Panc1 (cell line): Measurements from ENCODE around the gene KDM4F. TPM values are rescaled to one million over a fixed set of nuclear protein-coding genes. Genes with fewer than 3 reads are reported as not detected.

Experiments
- ATAC-seq: fragments of 200-7000 bp; cut with Tn5 transposase; 2 replicates; pipeline ENCODE4 v1.9.1; 2020; ENCODE audit warnings: mild to moderate bottlenecking, moderate library complexity
- BruUV-seq: library from RNA; stranded (reverse); fragments of 400-500 nt; replicated peaks from 2 replicates; lab custom pipeline; 2021; lab: Mats Ljungman, UMichigan
- CTCF ChIA-PET: fragments of 300-600 bp; sonication (Branson Sonifier 250); formaldehyde crosslinking; loops from one replicate; lab custom pipeline; 2022; ENCODE audit warnings: antibody characterized with exemption; lab: Charles Lee
- POLR2A ChIA-PET: fragments of 300-600 bp; sonication (Branson Sonifier 250); formaldehyde crosslinking; loops from one replicate; lab custom pipeline; 2022; ENCODE audit warnings: antibody characterized with exemption; lab: Charles Lee
- DNase-seq: peaks from one replicate; pipeline ENCODE4 v3.0.0-alpha.2; 2010; ENCODE audit warnings: low read depth, low spot score
- H3K27ac ChIP-seq: 2 replicates; pipeline ENCODE4 v1.5.1; 2011; ENCODE audit warnings: mild to moderate bottlenecking, low read length, inconsistent platforms
- H3K27me3 ChIP-seq: fragments of 200-500 bp; sonication (Bioruptor generic); 2 replicates; pipeline ENCODE4 v1.6.0; 2014; ENCODE audit warnings: low read length, inconsistent platforms; ENCODE audit not compliant: control insufficient read depth, insufficient read depth
- H3K36me3 ChIP-seq: fragments of 200-500 bp; sonication (Bioruptor generic); 2 replicates; pipeline ENCODE4 v1.5.1; 2014; ENCODE audit warnings: inconsistent platforms, mild to moderate bottlenecking, low read length, moderate library complexity; ENCODE audit not compliant: control insufficient read depth, insufficient read depth
- H3K4me1 ChIP-seq: 2 replicates; pipeline ENCODE4 v1.5.1; 2011; ENCODE audit warnings: inconsistent platforms, mild to moderate bottlenecking, low read length, moderate library complexity; ENCODE audit not compliant: control insufficient read depth, insufficient read depth
- H3K4me3 ChIP-seq, 2 experiments: 2 replicates each; pipeline ENCODE4 v1.5.1; 2011 to 2012; ENCODE audit warnings: low read depth in 2 of 2, low read length in 2 of 2, mild to moderate bottlenecking in 2 of 2, inconsistent platforms in 1 of 2, moderate library complexity in 1 of 2
- H3K9me3 ChIP-seq: fragments of 200-500 bp; sonication (Bioruptor generic); 2 replicates; pipeline ENCODE4 v1.5.1; 2014; ENCODE audit warnings: low read depth, mild to moderate bottlenecking, inconsistent platforms, low read length, moderate library complexity; ENCODE audit not compliant: control insufficient read depth, insufficient read depth
- POLR2AphosphoS5 ChIP-seq: IDR thresholded peaks from 2 replicates; pipeline ENCODE4 v1.6.1; 2012; ENCODE audit warnings: mild to moderate bottlenecking, low read depth, low read length, moderate library complexity
- SIN3A ChIP-seq: IDR thresholded peaks from 2 replicates; pipeline ENCODE4 v1.6.1; 2012; ENCODE audit warnings: low read depth, mild to moderate bottlenecking, low read length, moderate library complexity, borderline replicate concordance; ENCODE audit not compliant: insufficient read depth
- TCF7L2 ChIP-seq: IDR thresholded peaks from 2 replicates; pipeline ENCODE4 v1.6.1; 2011; ENCODE audit warnings: mild to moderate bottlenecking, low read depth, low read length, inconsistent platforms
- in situ Hi-C: cut with HindIII; loops from 2 replicates; pipeline ENCODE4 v1.10.0; 2016; ENCODE audit warnings: low sequenced_read_pairs, low pct_unique_long_range_greater_than_20kb
- intact Hi-C: fragments of 100-400 bp; cut with micrococcal nuclease; formaldehyde crosslinking; loops from one replicate; pipeline ENCODE4 v1.10.0; 2022; ENCODE audit not compliant: unreplicated experiment
- total RNA-seq: library from RNA; stranded (reverse); gene quantifications from one replicate; pipeline ENCODE4 v1.2.1, GENCODE V29; 2021; ENCODE audit not compliant: unreplicated experiment
- TF ChIP-seq, protein P1 (sequence below), 2 experiments: IDR thresholded peaks; 2 replicates each; pipeline ENCODE4 v1.6.1; 2011 to 2012; ENCODE audit warnings: low read depth in 2 of 2, control low read depth in 1 of 2, low read length in 1 of 2, mild to moderate bottlenecking in 1 of 2, moderate library complexity in 1 of 2; ENCODE audit not compliant: insufficient read depth in 1 of 2
- TF ChIP-seq, protein P2 (sequence below): fragments of 450-650 bp; IDR thresholded peaks from 2 replicates; pipeline ENCODE4 v1.5.1; 2017; ENCODE audit warnings: mild to moderate bottlenecking

KDM4F gene
- total RNA-seq, 1 experiment from 2014 or later: not detected

DNA sequence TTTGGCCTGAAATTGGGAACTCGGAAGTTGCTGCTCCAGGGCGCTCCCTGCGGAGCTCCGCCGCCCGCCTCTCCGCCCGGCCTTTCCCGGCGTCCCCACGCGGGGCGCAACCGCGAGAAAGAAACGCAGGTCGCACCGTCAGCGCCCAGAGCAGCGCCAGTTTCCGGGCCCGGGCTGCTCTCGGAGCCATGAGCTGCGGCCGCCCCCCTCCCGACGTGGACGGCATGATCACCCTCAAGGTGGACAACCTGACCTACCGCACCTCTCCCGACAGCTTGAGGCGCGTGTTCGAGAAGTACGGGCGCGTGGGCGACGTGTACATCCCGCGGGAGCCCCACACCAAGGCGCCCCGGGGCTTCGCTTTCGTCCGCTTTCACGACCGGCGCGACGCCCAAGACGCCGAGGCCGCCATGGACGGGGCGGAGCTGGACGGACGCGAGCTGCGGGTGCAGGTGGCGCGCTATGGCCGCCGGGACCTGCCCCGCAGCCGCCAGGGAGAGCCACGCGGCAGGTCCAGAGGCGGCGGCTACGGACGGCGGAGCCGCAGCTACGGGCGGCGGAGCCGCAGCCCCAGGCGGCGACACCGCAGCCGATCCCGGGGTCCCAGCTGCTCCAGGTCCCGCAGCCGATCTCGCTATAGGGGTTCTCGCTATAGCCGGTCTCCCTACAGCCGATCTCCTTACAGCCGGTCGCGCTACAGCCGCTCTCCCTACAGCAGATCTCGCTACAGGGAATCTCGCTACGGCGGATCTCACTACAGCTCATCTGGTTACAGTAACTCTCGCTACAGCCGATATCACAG is 18.0 kb downstream of the KDM4F start:
- Histone ChIP-seq H3K27ac (peak overlapping the region; percentile 94), H3K27me3 (peaks cover under 1% of the 10 kb centered on the region; the same call in 1 of the 2 replicates), H3K4me1 (peaks cover 8% of the 10 kb centered on the region; the same call in 1 of the 2 replicates), H3K36me3 (peaks cover 2% of the 10 kb centered on the region; the same call in 1 of the 2 replicates), H3K4me3 (peak overlapping the region; percentile 83 to 90), H3K9me3 (no peaks in the 10 kb centered on the region)
- ATAC-seq (peak; percentile 88), DNase-seq (peak; percentile 36)
- POLR2A ChIA-PET: interaction anchor here (0.5 to 0.7 kb wide), 7 partner anchors 23 to 1273 kb away, joined by 3 to 15 read pairs (median 3); partner anchors contain the start of genes ENDOD1 and FAM76B
- BruUV-seq: no TSS peak
- TF ChIP-seq SIN3A (0 out of 2 replicates have a peak, but pooled peaks have one; percentile 14), POLR2AphosphoS5 (peak; percentile 55; the same call in 1 of the 2 replicates), TCF7L2 (no peak)
- TF ChIP-seq, protein P1, sequence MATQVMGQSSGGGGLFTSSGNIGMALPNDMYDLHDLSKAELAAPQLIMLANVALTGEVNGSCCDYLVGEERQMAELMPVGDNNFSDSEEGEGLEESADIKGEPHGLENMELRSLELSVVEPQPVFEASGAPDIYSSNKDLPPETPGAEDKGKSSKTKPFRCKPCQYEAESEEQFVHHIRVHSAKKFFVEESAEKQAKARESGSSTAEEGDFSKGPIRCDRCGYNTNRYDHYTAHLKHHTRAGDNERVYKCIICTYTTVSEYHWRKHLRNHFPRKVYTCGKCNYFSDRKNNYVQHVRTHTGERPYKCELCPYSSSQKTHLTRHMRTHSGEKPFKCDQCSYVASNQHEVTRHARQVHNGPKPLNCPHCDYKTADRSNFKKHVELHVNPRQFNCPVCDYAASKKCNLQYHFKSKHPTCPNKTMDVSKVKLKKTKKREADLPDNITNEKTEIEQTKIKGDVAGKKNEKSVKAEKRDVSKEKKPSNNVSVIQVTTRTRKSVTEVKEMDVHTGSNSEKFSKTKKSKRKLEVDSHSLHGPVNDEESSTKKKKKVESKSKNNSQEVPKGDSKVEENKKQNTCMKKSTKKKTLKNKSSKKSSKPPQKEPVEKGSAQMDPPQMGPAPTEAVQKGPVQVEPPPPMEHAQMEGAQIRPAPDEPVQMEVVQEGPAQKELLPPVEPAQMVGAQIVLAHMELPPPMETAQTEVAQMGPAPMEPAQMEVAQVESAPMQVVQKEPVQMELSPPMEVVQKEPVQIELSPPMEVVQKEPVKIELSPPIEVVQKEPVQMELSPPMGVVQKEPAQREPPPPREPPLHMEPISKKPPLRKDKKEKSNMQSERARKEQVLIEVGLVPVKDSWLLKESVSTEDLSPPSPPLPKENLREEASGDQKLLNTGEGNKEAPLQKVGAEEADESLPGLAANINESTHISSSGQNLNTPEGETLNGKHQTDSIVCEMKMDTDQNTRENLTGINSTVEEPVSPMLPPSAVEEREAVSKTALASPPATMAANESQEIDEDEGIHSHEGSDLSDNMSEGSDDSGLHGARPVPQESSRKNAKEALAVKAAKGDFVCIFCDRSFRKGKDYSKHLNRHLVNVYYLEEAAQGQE (IDR thresholded peaks at IDR 0.05; ENCODE audit: insufficient read depth in 1 of 2, low read depth in 2 of 2, low read length in 1 of 2): 0 out of 4 replicates have a peak, but pooled peaks of 1 of the 2 experiments have one; percentile 18
- TF ChIP-seq, protein P2, sequence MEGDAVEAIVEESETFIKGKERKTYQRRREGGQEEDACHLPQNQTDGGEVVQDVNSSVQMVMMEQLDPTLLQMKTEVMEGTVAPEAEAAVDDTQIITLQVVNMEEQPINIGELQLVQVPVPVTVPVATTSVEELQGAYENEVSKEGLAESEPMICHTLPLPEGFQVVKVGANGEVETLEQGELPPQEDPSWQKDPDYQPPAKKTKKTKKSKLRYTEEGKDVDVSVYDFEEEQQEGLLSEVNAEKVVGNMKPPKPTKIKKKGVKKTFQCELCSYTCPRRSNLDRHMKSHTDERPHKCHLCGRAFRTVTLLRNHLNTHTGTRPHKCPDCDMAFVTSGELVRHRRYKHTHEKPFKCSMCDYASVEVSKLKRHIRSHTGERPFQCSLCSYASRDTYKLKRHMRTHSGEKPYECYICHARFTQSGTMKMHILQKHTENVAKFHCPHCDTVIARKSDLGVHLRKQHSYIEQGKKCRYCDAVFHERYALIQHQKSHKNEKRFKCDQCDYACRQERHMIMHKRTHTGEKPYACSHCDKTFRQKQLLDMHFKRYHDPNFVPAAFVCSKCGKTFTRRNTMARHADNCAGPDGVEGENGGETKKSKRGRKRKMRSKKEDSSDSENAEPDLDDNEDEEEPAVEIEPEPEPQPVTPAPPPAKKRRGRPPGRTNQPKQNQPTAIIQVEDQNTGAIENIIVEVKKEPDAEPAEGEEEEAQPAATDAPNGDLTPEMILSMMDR: peak; percentile 64
- in situ Hi-C loops (no loop called here), intact Hi-C loops (loop anchor here (5.0 to 10.0 kb wide), 3 partner anchors 95 to 698 kb away; partner anchors contain the start of genes CWC15, KDM4D and SESN3)
- CTCF ChIA-PET: interaction anchor here (0.6 to 0.9 kb wide), 7 partner anchors 9 to 1360 kb away, joined by 3 to 6 read pairs (median 4); partner anchors contain the start of genes CCDC82, CWC15, JRKL and KDM4D

DNA sequence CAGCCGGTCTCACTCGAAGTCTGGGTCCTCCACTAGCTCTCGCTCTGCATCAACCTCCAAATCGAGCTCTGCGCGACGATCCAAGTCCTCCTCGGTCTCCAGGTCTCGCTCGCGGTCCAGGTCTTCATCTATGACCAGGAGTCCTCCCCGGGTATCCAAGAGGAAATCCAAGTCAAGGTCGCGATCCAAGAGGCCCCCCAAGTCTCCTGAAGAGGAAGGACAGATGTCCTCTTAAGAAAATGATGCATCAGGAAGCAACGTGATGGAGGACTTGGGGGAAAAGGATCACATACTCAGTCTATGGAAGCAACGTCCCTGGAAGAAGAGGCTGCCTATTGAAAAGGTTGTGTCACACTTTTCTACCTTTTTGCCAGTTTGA is 18.6 kb downstream of the KDM4F start:
- no TSS peak for BruUV-seq
- no peak for TF ChIP-seq POLR2AphosphoS5
- no peak for TF ChIP-seq TCF7L2
- TF ChIP-seq SIN3A: no peak
- TF ChIP-seq, protein P1 (IDR thresholded peaks at IDR 0.05; ENCODE audit: insufficient read depth in 1 of 2, low read depth in 2 of 2, low read length in 1 of 2): no peak
- TF ChIP-seq, protein P2: no peak
- H3K9me3 ChIP-seq: no peaks in the 10 kb centered on the region
- DNase-seq (peak; percentile 33), ATAC-seq (peak; percentile 3; the same call in 1 of the 2 replicates)
- in situ Hi-C loops: no loop called here
- CTCF ChIA-PET: interaction anchor here (0.8 kb wide), 1 partner anchor 8 kb away, joined by 3 read pairs; no protein-coding TSS in a partner anchor
- H3K27ac ChIP-seq: peak overlapping the region; percentile 94
- H3K27me3 ChIP-seq: no peaks in the 10 kb centered on the region
- intact Hi-C loops: loop anchor here (2.0 to 10.0 kb wide), 4 partner anchors 83 to 697 kb away; partner anchors contain the start of genes CWC15, KDM4D and SESN3
- POLR2A ChIA-PET: interaction anchor here (0.6 kb wide), 2 partner anchors 40 to 722 kb away, joined by 3 read pairs; partner anchors contain the start of gene FAM76B
- H3K4me1 ChIP-seq: peaks cover 8% of the 10 kb centered on the region; the same call in 1 of the 2 replicates
- peak overlapping the region; percentile 83 to 90 for H3K4me3 ChIP-seq
- peaks cover 2% of the 10 kb centered on the region; the same call in 1 of the 2 replicates for H3K36me3 ChIP-seq
